NCI-H2107 (cell line): ENCODE data around the gene KRT24.
"Not testable (repeated sequence)": the region's sequence is repeated elsewhere in the genome, so short reads cannot be mapped to it uniquely, and the experiment has no call there.

Experiments used
- DNase-seq: peaks from one replicate; lab custom pipeline; 2025; lab: John Stamatoyannopoulos, UW

Gene KRT24

DNA sequence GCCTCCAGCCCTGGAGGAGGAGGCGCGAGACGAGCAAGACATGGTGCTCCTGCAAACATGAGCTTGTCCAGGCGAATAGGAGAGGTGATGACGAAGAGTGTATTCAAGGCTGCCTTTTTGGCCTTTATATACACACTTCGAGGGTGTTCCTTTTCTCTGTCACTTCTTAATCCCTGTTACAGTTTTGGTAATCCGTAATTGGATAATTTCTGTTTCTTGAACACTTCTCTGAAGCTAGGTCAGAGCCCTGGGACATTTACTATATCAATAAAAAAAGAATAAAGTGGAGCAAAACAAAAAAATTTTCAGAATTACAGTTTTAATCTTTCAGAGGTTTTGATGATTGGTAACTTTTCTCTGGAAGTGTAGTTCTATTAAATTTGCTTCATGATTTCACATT, at the start of gene KRT24:
Gene KRT24 (minus strand): TSS at position 101 of the 400 bp plus-strand sequence. CDS start 59 bp downstream, at position 42.
- DNase-seq: no peak

DNA sequence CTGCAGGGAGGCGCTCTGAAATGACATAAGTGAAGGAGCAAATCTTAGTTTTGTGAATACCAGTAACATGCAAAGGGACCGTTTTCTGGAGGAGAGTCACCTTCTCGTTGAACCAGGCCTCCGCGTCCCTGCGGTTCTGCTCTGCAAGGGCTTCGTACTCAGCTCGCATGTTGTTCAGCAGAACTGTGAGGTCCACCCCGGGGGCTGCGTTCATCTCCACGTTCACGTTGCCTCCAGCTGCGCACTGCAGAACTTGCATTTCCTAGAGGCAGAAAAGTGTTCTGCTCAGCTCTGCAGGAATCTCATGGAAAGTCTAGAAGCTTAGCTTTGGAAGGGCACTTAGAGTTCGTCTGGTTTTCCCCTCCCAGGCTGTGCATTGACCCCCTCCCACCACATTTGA, 47.5 kb upstream of the KRT24 start:
- DNase-seq: no peak

DNA sequence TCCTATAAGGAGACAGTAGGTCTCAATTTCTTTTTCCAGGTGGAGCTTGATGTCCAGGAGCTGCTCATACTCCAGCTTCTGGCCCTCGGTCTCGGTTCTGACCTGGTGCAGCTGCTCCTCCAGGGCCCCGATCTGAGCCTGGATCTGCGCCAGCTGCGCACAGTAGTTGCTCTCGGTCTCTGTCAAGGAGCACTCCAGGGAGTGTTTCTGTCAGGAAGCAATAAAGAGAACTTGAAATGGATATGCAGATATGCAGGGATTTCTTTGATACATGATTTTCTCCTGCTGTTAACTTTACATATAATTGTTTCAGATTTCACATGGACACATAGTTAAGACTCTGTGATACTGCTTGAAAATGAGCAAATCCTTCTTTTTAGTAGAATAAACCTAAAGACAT, 46.8 kb upstream of the KRT24 start:
- no peak for DNase-seq

DNA sequence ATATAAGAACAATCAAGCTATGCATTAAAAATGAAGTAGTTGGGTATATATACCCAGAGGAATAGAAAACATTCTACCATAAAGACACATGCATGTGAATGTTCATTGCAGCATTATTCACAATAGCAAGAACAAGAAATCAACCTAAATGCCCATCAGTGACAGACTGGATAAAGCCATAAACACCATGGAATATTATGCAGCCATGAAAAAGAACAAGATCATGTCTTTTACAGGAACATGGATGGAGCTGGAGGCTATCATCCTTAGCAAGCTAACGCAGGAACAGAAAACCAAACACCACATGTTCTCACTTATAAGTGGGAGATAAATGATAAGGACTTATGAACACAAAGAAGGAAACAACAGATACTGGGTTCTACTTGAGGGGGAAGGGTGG, 45.1 kb upstream of the KRT24 start:
- not testable (repeated sequence) for DNase-seq

DNA sequence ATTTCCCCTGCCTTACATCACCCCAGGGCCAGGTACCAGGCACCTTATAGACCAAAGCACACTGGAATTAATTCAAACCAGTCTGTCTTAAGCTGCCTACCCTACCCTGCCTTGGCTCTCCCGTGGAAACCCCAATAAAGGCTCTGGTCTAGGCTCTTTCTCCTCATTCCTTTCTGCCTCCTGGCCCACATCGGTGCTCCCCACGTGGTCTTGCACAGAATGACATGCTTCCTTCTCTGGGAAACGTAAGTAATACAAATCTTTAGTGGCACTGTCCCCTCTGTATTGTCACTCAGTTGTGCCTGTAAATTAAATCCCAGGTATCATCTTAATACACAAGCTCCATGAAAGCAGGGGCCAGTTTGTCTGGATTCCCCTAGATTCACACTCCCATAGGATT, 35.0 kb upstream of the KRT24 start:
- no peak for DNase-seq

DNA sequence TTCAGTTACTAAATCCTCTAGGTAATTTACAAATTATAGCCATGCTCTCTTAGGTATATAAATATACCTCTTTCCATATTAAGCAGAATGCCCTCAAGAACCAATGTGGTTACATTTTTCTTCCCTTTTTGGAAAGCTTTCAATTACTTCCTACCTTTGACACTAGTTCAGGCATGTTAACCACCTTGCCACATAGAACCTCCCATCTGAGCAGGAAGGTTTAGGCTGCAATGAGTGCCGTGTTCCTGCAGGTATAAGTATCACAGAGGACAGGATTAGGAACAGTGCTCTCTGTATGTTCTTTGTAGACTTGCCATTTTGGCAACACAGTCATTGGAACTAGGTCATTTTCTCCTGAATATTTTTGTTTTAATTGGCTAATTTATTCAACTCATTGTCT, 31.5 kb upstream of the KRT24 start:
- DNase-seq: no peak

- no peak for DNase-seq
Observed at GRCh38 chr17:40734018-40734417, 30.5 kb upstream of the KRT24 start.

DNA sequence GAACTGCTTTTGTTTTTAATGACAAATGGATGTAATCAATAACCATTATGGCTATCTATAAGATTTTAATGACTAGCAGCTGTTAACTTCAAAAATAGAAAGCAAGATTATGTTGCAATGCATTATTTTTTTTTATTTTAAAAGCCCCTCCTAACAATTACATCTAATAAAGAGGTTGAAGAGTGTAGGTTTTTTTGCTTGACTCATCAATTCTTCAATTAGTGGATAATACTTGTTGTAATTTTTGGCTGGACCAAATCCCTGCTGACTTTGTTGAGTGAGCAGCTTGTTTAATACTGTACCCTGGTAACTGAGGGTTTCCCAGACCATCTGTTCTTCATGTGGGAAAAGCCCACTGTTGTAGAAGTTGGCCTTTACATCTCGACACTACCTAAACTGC, 27.4 kb upstream of the KRT24 start:
- DNase-seq: no peak

DNA sequence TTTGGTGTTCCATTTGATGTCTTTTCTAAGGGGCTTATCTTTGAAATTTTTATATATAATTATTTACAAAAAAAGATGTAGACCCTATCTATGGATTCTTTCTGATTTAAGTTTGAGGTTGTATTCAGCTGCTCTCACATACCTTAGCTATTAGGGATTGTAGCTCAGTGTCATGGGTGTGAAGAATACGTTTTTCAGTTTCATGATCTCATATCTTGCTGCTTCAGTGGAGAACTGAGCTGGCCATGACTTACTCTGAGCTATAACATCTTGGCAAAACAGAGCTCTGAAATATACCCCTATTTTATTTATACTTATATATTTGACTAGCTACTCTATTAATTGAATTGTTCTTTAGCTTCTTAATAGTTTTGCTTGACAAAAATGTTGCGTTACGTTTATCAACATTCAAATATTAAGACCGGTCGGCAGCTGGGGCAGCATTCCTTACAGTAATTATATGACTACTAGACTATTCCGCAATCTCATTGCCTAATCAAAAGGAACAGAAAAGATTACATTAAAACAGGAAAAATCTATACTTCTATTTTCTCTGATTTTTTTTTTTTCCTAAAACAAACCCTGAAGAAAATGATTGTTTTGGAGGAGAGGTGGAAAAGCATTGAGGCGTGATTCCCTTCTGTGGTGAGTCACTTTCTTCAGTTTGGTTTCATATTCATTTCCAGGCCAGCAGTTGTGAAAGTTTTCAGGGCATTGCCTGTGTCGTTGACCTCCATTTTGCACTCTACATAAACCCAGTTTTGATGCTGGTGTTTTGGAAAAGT, 24.1 kb upstream of the KRT24 start:
- no peak for DNase-seq

DNA sequence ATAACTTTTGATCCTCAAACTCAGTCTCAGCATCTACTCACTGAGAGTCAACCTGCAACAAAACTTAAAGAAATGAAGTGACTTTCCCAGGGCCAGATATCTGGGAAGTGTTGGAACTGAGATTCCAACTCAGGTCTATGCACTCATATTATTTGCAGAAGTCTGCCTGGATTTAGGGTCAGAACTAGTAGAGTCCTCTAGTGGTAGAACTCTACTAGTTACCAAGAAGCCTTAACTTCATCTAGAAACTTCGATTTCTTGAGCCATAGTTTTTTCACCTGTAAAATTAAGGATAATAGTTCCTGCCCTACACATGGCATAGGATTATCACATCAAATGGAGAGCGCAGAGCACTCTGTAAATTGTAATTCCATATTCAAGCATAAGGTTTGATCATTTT, 23.4 kb upstream of the KRT24 start:
- no peak for DNase-seq

DNA sequence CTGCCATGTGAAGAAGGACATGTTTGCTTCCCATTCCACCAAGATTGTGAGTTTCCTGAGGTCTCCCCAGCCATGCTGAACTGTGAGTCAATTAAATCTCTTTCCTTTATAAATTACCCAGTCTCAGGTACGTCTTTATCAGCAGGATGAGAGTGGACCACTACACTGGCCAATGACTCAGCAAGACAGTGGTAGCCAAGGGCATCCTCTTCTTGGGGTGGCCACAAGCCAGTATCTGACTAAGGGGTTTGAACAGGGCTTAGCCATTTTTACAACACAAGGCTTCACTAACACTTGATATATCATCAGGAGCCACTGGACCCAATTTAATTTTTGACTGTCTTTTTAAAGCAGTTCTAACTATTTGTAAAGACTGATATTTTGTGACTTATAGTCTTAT, 21.1 kb upstream of the KRT24 start:
- DNase-seq: no peak

DNA sequence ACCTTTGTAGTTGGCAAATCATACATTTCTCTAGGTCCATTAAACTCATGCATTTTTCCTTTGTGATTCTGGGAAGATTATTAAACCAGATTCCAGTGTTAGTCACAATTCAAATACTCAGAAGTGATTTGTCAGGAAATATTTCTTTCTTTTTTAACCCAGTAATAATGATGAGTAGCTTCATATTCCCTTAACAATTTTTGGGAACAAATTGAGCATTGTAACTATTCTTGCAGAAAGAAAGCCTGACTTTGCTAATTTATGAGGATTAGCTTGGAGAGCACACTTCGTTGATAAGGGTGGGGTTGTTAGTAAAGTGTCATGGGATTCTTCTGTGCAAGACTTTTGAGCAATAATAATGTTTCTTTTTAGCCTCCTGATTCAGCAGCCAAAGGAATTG, 18.7 kb upstream of the KRT24 start:
- DNase-seq: no peak

- DNase-seq: no peak
Observed at GRCh38 chr17:40720899-40721298, 17.3 kb upstream of the KRT24 start.

DNA sequence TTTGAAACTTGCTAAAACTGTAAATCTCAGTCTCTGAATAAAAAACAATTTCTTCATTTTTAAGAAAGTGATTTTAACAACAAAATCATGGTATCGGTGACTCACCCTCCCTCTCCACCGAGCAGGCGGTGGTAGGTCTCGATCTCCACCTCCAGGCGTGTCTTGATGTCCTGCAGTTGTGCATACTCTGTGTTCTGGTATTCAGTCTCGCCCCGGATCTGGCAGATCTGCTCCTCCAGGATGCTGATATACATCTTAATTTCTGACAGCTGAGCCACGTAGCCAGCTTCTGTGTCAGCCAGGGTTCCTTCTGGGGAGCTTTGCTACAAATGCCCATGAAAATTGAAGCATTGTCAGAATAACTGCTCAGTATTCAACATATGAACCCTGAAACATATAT, 15.4 kb upstream of the KRT24 start:
- no peak for DNase-seq

DNA sequence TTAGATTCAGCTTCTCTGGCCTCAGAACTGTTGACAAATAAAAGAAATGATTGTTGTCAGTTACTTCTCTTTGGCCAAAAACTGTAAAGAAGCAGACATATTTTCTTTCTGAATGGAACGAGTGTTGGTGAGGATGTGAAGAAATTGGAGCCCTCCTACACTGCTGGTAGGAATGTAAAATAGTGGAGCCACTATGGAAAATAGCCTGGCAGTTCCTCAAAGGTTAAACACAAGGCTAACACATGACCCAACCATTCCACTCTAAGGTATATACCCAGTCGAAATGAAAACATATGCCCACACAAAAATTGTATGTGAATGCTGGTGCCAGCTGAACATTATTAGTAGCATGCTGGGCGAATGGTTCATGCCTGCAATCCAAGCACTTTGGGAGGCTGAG, 14.2 kb upstream of the KRT24 start:
- DNase-seq: no peak

- DNase-seq: no peak
Observed at GRCh38 chr17:40714473-40714872, 10.9 kb upstream of the KRT24 start.

DNA sequence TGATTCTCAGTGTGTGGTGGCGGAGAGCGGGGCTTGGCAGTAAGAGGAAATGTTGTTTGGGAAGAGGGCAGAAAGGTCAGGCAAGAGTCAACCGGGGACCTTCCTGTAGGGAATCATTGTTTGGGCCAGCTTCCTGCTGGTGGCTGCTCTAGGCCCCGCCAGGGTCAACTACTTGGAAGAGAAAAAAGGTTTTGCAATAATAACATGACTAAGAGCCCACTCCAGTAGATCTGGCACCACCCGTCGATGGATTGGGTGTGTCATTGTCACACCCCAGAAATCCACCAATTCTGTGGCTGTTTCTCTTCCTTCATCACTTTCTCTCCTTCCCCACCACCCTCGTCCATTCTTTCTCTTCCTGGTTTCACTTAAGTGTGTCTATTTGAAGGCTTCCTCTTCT, 4.2 kb upstream of the KRT24 start:
- DNase-seq: no peak

GRCh38 chr17:40705584-40705983, 2.0 kb upstream of the KRT24 start:
- DNase-seq: no peak

- DNase-seq: no peak
Observed at GRCh38 chr17:40702271-40702670, 1.3 kb downstream of the KRT24 start.

DNA sequence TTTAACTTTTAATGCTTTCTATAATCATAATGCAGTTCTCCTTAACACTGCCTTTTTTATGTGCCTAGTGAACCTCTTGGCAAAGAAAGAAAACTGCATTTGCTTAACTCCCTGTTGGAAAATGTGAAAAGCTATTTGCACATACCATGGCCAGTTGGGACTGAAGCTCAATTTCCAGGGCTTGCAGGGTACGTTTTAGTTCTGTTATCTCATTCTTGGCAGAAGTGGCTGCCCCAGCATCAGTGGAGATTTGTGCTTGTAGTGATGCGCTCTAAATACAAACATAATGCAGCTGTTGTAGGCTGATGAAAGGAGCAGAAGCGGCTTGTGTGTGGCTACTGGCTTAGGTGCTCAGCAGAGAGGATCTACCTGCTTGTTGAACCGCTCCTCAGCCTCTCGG, 3.7 kb downstream of the KRT24 start:
- no peak for DNase-seq

- DNase-seq: no peak
Observed at GRCh38 chr17:40699371-40699770, 4.2 kb downstream of the KRT24 start.

GRCh38 chr17:40697297-40697696, 6.3 kb downstream of the KRT24 start:
- DNase-seq: no peak

DNA sequence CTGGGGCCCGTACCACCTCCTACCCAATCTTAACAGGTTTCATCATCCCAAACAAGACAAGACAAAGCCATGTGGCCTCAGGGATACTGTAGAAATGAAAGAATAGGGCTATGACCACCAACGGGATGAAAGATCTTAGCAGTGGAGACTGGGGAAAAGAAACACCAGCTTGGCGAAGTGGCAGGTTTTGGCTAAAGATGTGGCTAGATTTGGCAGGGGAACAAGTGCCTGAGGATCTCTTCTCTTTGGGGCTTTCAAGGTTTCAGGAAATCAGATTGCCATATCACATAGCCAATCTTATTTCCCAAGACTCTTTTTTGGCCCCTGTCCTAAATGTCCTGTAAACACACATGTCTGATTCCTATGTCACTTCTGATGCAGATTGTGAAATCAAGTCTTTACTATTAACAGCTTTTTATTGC, 6.9 kb downstream of the KRT24 start:
- DNase-seq: no peak

DNA sequence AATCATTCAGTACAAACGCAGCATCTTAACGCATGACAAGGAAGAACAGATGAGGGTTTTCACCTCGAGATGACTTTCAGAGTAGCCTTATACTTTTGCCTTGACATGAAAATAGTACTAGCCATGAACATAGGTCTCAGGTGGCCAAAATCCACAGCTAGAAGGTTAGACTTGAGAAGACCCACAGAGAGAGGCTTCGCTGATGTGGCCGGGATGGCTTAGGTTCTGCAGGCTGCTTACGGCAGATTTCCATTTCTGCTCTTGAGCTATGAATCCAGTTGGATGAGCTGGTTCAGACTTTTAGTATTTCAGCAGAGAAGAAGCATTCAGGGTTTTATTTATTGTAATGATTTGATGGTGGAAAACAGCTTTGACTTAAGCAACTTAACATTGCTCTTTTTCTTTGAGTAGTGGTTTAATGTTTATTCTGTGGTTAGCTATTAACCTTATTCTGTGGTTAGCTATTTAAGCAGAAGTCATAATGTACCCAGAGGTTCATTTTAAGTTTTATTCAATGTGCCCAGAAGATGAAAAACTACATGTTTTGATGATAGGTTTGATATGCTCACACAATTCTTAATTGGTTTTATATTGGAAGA, 7.6 kb downstream of the KRT24 start:
- no peak for DNase-seq
